Neutrophil (primary cell): ENCODE measurements around the gene STEAP3.
A peak's percentile ranks its signal among the peaks of the same experiment; 100 is the strongest.

Experiments used
- H3K27ac ChIP-seq: fragments of 200-600 bp; sonication (generic); 2 replicates; pipeline ENCODE4 v1.5.1; 2016; ENCODE audit warnings: mild to moderate bottlenecking, moderate library complexity
- H3K27me3 ChIP-seq: fragments of 200-600 bp; sonication (generic); 2 replicates; pipeline ENCODE4 v1.6.0; 2016; ENCODE audit warnings: mild to moderate bottlenecking
- H3K36me3 ChIP-seq: fragments of 200-600 bp; sonication (generic); 2 replicates; pipeline ENCODE4 v1.5.1; 2017
- H3K4me1 ChIP-seq, 2 experiments: fragments of 200-600 bp in 1 of 2; sonication (generic) in 1 of 2; 1 replicate in 1 of 2; 2 replicates in 1 of 2; pipeline versions ENCODE4 v1.5.1 to v1.6.1; 2013 to 2016; ENCODE audit warnings: low read depth in 1 of 2, low read length in 1 of 2, mild to moderate bottlenecking in 1 of 2, moderate library complexity in 1 of 2; ENCODE audit not compliant: control insufficient read depth in 1 of 2, insufficient read depth in 1 of 2
- H3K4me3 ChIP-seq, 2 experiments: fragments of 200-600 bp in 1 of 2; sonication (generic) in 1 of 2; 1 replicate in 1 of 2; 2 replicates in 1 of 2; pipeline ENCODE4 v1.5.1; 2013 to 2016; ENCODE audit warnings: low read depth in 1 of 2, low read length in 1 of 2, mild to moderate bottlenecking in 1 of 2, moderate library complexity in 1 of 2
- H3K9me3 ChIP-seq: fragments of 200-600 bp; sonication (generic); 2 replicates; pipeline ENCODE4 v1.5.1; 2016
- TF ChIP-seq, protein P1 (sequence below): fragments of 200-600 bp; sonication (generic); IDR thresholded peaks from 2 replicates; pipeline ENCODE4 v1.5.1; 2016; ENCODE audit warnings: antibody characterized with exemption

The STEAP3 gene

DNA sequence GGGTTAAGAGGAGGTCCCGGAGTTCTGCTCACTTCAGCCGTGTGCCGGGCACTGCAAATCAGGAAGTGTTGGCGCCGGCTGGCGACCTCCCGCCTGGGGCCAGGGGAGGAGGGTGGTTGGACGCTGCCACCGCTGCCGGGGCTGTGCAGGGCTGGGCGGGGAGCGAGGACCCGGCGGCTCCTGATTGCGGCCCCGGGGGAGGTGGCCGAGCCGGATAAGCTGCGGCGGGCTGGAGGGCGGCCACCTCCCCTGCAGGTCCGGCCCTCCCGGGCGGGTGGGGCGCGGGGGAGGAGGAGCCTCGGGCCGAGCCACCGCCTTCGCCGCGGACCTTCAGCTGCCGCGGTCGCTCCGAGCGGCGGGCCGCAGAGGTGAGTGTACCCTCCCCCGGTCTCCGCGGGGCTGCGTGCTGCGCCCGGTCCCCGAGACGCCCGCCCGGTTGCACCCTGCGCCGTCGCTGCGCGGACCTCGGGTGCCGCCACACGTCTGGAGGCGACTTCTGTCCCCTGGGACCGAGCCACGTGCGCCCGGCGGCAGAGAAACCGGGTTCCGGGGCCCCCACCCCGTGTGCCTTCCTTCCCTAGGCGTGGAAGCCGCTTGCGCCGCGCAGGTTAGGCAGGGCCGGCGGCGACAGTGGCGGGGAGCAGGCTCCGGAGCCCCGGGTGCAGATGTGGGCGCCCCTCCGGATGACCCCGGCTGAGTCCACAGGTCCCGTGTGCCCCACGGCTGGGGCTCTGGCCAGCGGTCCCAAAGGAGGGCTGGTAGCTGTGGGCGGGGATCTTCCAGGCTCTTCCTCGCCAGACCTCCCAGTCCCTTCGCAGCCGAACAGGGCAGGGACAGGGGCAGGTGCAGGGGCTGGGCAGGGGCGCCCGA lies at the start of gene STEAP3:
TSS of gene STEAP3 (plus strand) at position 314 of the 870 bp plus-strand sequence. CDS start 7,179 bp downstream, outside the sequence.
- peaks cover 28% of the 10 kb centered on the region for H3K27me3 ChIP-seq
- H3K27ac ChIP-seq, result no peak within 1 kb of the TSS
- H3K4me3 ChIP-seq, result peak within 1 kb of the TSS; percentile 51 to 75
- TF ChIP-seq, protein P1, sequence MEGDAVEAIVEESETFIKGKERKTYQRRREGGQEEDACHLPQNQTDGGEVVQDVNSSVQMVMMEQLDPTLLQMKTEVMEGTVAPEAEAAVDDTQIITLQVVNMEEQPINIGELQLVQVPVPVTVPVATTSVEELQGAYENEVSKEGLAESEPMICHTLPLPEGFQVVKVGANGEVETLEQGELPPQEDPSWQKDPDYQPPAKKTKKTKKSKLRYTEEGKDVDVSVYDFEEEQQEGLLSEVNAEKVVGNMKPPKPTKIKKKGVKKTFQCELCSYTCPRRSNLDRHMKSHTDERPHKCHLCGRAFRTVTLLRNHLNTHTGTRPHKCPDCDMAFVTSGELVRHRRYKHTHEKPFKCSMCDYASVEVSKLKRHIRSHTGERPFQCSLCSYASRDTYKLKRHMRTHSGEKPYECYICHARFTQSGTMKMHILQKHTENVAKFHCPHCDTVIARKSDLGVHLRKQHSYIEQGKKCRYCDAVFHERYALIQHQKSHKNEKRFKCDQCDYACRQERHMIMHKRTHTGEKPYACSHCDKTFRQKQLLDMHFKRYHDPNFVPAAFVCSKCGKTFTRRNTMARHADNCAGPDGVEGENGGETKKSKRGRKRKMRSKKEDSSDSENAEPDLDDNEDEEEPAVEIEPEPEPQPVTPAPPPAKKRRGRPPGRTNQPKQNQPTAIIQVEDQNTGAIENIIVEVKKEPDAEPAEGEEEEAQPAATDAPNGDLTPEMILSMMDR, result no peak
- peaks cover 15 to 23% of the 10 kb centered on the region in 2 experiments for H3K4me1 ChIP-seq
- H3K36me3 ChIP-seq, result no peaks in the 10 kb centered on the region
- no peaks in the 10 kb centered on the region for H3K9me3 ChIP-seq

GRCh38 chr2:119174216-119174992 lies 49.2 kb upstream of the STEAP3 start:
- no peaks in the 10 kb centered on the region for H3K4me1 ChIP-seq
- no peak overlapping the region for H3K4me3 ChIP-seq
- peaks cover 12% of the 10 kb centered on the region for H3K27me3 ChIP-seq
- H3K36me3 ChIP-seq, result no peaks in the 10 kb centered on the region
- no peaks in the 10 kb centered on the region for H3K9me3 ChIP-seq
- H3K27ac ChIP-seq, result no peak overlapping the region
- TF ChIP-seq, protein P1, result peak; percentile 76

DNA sequence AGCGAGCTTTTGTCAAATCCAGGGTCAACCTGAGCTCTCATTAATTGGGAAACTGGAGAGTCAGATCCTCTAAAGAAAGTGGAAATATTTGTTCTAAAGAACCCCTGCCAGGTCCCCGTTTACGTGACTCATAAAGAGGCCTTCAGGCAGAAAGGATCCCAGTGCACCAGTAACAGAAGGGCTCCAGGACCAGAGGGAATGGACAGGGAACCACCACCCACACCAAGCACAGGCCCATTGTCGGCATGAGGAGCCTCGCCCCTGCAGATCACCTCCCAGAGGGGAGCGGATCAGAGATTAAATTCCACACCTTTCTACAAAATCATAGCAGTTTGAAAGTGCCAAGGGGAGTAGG lies 48.7 kb upstream of the STEAP3 start:
- peaks cover 8% of the 10 kb centered on the region for H3K27me3 ChIP-seq
- H3K4me3 ChIP-seq, result no peak overlapping the region
- TF ChIP-seq, protein P1, result no peak
- H3K9me3 ChIP-seq, result no peaks in the 10 kb centered on the region
- H3K4me1 ChIP-seq, result no peaks in the 10 kb centered on the region
- H3K27ac ChIP-seq, result no peak overlapping the region
- H3K36me3 ChIP-seq, result no peaks in the 10 kb centered on the region

DNA sequence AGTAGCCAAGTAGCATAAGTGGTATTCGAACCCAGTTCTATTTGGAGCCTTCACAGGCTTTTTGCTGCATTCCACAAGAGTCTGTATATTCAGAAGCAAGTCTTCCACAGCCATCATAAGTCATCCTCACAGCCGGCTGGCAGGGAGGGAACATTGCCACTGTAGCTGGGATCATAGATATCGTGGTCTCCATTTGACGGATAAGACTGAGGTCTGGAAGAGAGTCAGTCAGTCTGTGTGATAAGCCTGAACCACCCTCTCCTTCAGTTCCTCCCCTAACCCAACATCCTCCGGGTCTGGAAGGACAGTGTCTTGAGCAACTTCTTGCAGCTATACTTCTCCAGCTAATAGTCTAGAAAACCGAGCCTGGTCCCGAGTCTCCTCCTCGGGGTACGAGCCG lies 48.1 kb upstream of the STEAP3 start:
- Histone ChIP-seq H3K27ac (no peak overlapping the region), H3K4me1 (no peaks in the 10 kb centered on the region), H3K4me3 (no peak overlapping the region), H3K36me3 (no peaks in the 10 kb centered on the region), H3K27me3 (peaks cover 3% of the 10 kb centered on the region), H3K9me3 (no peaks in the 10 kb centered on the region)
- TF ChIP-seq, protein P1, result no peak

DNA sequence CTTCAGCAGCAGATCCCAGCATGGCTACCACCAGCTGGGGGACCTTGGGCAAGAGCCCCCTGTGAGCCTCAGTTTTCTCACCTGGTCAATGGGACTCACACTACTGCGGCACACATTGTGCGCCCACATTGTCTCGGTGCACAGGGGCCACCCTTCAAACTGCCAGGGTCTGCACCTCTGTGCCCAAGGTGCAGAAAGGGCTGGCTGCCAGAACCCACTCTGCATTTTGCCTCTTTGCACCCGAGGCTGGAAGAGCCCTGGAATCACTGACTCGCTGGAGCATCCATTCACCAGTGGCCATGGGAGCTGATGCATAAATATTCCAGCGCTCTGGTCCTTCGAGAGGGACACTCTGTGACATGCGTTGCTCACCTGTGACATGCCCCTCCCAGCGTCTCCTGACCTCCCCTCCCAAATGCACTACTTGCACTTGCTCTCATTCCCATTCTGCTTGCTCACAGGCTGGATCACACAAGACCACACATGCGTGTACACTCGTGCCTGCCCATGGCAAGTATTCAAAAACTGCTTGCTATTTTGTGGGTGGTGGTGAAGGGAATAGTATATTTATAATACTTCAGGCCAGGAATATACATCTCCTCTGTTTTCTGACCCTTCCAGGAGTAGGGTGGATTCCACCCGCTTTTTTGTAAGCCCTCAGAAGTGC lies 46.3 kb upstream of the STEAP3 start:
- no peaks in the 10 kb centered on the region for H3K36me3 ChIP-seq
- H3K27ac ChIP-seq, result no peak overlapping the region
- TF ChIP-seq, protein P1, result no peak
- no peak overlapping the region for H3K4me3 ChIP-seq
- H3K9me3 ChIP-seq, result no peaks in the 10 kb centered on the region
- H3K27me3 ChIP-seq, result no peaks in the 10 kb centered on the region
- H3K4me1 ChIP-seq, result no peaks in the 10 kb centered on the region
